GM12891 (cell line): ENCODE measurements around the gene KIAA0825.

ENCODE experiments used
- DNase-seq: peaks from one replicate; pipeline ENCODE4 v3.0.0; 2011; ENCODE audit warnings: low spot score; ENCODE audit not compliant: insufficient read length
- FAIRE-seq: peaks from 2 replicates; lab custom pipeline; 2011; peaks lifted over from hg19 to GRCh38; lab: Jason Lieb, UNC
- PAX5 ChIP-seq: IDR thresholded peaks from 2 replicates; pipeline ENCODE4 v1.6.1; 2011; ENCODE audit warnings: low read length, moderate library complexity, mild to moderate bottlenecking; ENCODE audit not compliant: insufficient read depth, severe bottlenecking
- POLR2A ChIP-seq: IDR thresholded peaks from 2 replicates; pipeline ENCODE4 v1.6.1; 2011; ENCODE audit warnings: low read depth, low read length, control low read depth
- POLR2AphosphoS5 ChIP-seq: IDR thresholded peaks from 2 replicates; pipeline ENCODE4 v1.6.1; 2011; ENCODE audit warnings: low read depth, low read length, control low read depth
- POU2F2 ChIP-seq: IDR thresholded peaks from 2 replicates; pipeline ENCODE4 v1.6.1; 2011; ENCODE audit warnings: low read depth, mild to moderate bottlenecking, control low read depth, low read length, moderate library complexity
- SPI1 ChIP-seq: IDR thresholded peaks from 2 replicates; pipeline ENCODE4 v1.6.1; 2011; ENCODE audit warnings: low read depth, low read length, control low read depth
- TAF1 ChIP-seq: IDR thresholded peaks from 2 replicates; pipeline ENCODE4 v1.6.1; 2011; ENCODE audit warnings: low read depth, low read length, control low read depth

KIAA0825 gene

DNA sequence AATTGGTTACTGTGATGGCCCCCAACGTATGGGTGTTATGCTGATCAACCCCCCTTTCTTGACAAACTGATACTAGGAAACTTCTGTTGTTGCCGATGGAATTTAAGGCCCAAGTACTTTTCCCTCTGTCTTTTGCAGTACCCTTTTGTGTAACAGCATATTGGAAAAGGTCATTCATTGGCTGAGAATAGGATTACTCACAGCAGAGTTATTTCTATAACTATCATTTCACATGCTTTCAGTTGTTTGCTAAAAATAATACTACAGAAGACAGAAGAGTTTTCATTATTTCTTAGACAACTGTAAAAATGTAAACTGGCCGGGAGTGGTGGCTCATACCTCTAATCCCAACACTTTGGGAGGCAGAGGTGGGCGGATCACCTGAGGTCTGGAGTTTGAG is 329.5 kb downstream of the KIAA0825 start:
- FAIRE-seq, result no peak
- TF ChIP-seq POLR2A (no peak), PAX5 (no peak), POU2F2 (no peak), TAF1 (no peak), SPI1 (no peak), POLR2AphosphoS5 (no peak)
- DNase-seq, result no peak

DNA sequence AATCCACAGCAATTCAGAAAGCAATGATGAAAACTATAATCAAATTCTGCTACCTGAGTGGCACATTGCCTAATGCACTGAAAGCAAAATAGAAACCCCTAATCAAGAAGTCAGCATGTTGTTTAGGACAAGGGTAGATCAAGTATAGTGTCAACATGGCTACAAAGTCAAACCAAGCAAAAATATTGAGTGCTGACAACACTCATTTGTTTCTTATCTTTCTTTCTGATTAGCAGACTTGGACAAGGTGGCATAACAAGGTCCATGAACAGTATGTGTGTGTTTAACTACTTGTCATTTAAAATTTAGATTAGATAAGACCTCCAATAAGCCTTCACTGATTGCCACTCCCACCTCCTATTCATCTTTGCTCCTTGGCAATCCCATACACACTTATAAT is 332.4 kb downstream of the KIAA0825 start:
- TF ChIP-seq SPI1 (no peak), POLR2A (no peak), POLR2AphosphoS5 (no peak), POU2F2 (no peak), TAF1 (no peak), PAX5 (no peak)
- no peak for FAIRE-seq

DNA sequence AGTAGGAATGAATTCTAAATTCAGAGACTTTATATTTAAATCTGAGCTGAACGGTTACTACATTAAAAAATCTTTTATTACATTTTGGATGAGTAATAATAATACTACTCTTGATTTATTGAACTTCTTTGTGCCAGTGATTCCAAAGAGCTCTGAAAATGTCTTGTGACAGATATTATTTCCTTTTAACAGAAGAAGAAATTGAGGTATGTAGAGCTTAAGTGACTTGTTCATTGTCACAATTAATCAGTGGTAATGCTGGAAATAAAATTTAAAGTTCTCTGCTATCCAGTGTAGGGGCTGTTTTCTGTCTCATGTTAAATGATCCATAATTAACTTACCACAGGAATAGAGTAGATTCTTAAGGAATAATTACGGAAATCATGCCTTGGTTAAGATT is 335.3 kb downstream of the KIAA0825 start:
- DNase-seq (no peak), FAIRE-seq (no peak)
- TF ChIP-seq POLR2A (no peak), SPI1 (no peak), TAF1 (no peak), PAX5 (no peak), POU2F2 (no peak), POLR2AphosphoS5 (no peak)

More for the DNA sequence above, 332.4 kb downstream of the KIAA0825 start:
- no peak for DNase-seq

DNA sequence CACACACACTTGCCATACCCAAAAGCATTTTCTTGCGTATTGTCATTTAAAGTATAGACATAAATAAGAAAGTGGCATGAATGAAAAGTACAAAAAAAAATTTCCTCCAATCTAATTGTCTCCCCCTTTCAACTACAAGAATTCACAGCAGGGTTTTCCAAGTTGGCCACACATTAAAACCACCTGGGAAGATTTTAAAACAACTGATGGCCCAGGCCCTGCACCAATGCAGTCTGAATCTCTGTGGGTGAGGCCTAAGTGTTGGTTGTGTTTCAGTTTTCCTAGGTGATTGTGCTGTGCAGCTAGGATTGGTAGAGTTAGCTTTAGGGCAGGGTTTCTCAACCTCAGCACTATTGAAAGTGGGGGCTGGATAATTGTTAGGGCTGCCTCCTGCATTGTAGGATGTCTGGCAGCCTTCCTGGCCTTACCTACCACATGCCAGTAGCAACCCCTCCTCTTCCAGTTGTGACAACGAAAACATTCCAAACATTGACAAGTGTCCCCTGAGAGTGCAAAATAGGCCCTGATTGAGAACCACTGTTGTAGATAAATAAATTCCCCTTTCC is 337.1 kb downstream of the KIAA0825 start:
- TF ChIP-seq POLR2AphosphoS5 (no peak), POU2F2 (no peak), SPI1 (no peak), TAF1 (no peak), POLR2A (no peak), PAX5 (no peak)
- no peak for DNase-seq
- no peak for FAIRE-seq

DNA sequence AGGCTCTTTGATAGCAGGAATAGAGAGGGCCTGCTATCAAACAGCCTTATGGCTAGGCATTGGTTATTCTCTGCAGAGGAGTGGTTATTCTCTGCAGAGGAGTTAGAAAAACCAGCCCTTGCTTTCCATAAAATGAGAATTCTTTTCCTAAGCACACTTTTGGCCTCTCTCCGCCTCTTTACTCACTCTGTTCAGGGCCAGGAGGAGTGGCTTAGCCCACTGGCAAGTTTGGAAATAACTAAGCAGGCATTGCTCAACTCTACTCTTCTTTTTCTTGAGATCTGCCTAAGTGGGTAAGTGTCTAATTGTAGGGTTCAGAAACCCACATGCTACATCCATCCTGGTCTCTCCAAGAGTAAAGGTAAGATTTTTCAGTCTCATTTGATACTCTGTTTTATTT is 341.7 kb downstream of the KIAA0825 start:
- TF ChIP-seq POLR2A (no peak), POU2F2 (no peak), TAF1 (no peak), PAX5 (no peak), POLR2AphosphoS5 (no peak), SPI1 (no peak)
- FAIRE-seq (no peak), DNase-seq (no peak)

DNA sequence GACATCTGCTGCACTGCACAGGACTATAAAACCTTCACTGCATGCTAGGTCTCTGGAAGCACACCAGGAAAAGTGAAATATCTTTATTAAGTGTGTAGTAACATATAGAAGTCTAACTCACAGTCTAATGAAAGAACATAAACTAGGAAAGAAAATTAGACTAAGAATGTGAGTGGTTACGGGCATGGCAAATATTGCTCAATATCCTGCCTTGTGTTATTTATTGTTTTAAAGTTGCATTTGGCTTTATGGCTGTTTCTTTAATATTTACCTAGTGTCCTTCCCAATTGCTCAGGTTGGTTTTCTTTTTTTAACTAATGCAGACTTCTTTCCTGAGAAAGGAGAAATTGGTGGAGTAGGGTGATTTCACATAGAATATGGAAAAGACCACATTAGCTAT is 342.4 kb downstream of the KIAA0825 start:
- DNase-seq (no peak), FAIRE-seq (no peak)
- no peak for TF ChIP-seq POLR2AphosphoS5
- no peak for TF ChIP-seq PAX5
- no peak for TF ChIP-seq POLR2A
- no peak for TF ChIP-seq TAF1
- no peak for TF ChIP-seq POU2F2
- TF ChIP-seq SPI1, result no peak

DNA sequence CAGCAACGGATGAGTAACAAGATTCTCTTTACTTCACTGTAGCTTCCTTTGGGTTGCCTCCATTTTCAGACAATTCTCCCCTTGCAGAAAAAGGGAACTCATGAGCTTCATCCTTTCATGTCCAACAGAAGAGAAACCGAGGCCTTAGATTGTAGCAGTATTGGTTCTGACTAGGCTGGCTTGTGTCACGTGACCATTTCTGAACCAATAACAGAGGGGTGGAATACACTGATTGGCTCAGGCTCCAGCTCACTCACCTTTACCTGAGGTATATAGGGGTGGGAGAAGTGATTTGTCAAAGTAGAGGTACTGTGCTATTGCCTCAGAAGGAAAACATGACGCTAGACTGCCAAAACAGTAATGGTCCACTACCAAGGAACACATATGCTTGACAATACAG is 343.7 kb downstream of the KIAA0825 start:
- DNase-seq (no peak), FAIRE-seq (no peak)
- TF ChIP-seq POLR2AphosphoS5 (no peak), PAX5 (no peak), SPI1 (no peak), POLR2A (no peak), POU2F2 (no peak), TAF1 (no peak)

DNA sequence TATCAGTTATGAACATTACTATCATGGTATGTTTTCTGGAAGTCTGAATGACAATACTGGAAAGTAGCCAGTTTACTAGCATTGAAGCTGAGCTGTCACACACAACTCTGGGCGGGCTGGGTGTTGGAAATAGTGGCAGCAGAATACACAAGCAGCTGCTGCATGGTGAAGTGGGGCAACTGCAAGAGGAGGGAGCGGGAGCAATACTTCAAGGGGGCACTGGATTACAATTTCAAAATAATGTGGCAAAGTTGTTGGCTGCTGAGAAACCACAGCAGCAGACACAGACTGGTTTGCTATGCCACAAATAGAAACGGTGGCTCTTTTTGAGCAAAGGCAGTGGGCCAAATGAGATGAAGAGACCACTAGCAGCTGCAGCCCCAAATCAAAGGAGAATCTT is 350.2 kb downstream of the KIAA0825 start:
- TF ChIP-seq POU2F2 (no peak), PAX5 (no peak), TAF1 (no peak), SPI1 (no peak), POLR2AphosphoS5 (no peak), POLR2A (no peak)
- DNase-seq (no peak), FAIRE-seq (no peak)

DNA sequence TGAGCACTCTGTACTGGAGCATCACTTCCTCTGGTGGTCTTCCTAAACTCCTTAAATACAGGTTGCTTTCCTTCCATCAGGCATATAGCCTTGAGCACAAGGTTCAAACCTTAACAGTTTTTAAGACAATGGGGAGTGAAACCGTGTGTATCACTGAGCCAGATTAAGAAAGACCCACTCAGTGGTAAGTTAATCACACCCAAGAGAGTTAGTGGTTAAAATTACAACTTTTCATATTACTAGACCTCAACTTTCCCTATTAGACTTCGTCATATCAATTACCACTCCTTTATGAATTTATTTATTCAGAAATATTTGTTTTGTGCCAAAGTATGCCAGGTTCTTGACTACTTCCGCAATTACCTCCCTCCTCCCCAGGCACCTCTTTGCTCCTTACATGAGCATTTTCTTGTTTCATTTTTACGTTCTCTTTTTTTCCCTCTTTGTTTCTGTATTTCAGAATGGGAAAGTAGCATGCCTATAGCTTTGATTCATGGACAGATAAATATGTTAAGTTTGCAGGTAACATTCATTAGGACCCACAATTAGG is 351.0 kb downstream of the KIAA0825 start:
- no peak for DNase-seq
- no peak for FAIRE-seq
- TF ChIP-seq TAF1 (no peak), SPI1 (no peak), POLR2A (no peak), POLR2AphosphoS5 (no peak), POU2F2 (no peak), PAX5 (no peak)

DNA sequence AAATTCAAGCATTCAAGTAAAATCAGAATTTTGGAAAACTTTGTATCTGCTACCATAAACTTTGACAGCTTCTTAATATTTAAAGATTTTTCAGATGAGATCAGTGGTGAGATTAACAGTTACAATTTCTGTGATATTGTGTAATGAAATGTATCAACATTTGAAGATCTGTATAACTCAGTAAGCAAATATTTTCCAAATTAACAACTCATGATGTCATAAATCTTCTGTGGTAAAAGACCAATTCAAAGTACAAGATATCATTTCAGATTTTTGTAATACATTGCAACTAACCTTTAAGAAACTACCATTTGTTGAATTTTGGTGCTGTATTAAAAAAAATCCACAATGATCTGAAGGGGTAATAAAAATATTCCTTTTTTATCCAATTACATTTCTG is 352.2 kb downstream of the KIAA0825 start:
- DNase-seq (no peak), FAIRE-seq (no peak)
- TF ChIP-seq POU2F2 (no peak), POLR2A (no peak)

DNA sequence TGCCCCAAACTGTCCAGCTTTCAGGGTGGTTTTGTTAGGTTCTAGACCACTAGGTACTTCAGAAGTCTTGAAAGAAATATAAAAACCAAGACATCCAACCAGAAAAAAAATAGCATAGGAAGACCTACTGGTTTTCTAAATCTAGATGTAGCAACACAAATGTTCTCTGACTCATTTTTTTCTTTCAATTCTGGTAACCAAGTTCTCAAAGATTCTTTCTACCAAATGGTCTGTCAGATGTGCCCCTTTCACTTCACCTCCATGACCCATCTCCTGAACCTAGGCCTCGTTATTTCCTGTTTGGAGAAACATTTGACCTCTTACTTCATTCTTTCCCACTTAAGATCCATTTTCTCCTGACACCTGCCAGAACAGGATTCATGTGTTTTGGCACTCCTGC is 355.3 kb downstream of the KIAA0825 start:
- DNase-seq (no peak), FAIRE-seq (no peak)
- no peak for TF ChIP-seq SPI1
- no peak for TF ChIP-seq POLR2A
- TF ChIP-seq PAX5, result no peak
- no peak for TF ChIP-seq POLR2AphosphoS5
- no peak for TF ChIP-seq POU2F2
- no peak for TF ChIP-seq TAF1
